Endometrium (tissue), 2 donors: ENCODE measurements around the gene BCAS1.

Experiments
- FAIRE-seq: peaks from 2 replicates; lab custom pipeline; 2012; peaks lifted over from hg19 to GRCh38; lab: Jason Lieb, UNC
- donor health status: control.
- donor health status: control.

The BCAS1 gene

GRCh38 chr20:54076259-54076658, 5.9 kb upstream of the BCAS1 start:
- FAIRE-seq, result no peak

- no peak for FAIRE-seq
These were observed 4.9 kb upstream of the BCAS1 start for GRCh38 chr20:54075322-54075721.

GRCh38 chr20:54074511-54074910, 4.1 kb upstream of the BCAS1 start:
- FAIRE-seq, result no peak

GRCh38 chr20:54073288-54073687, 2.9 kb upstream of the BCAS1 start:
- no peak for FAIRE-seq

- no peak for FAIRE-seq
These were observed 858 bp downstream of the BCAS1 start for GRCh38 chr20:54069501-54069971.

GRCh38 chr20:54068966-54069365, 1.4 kb downstream of the BCAS1 start:
- FAIRE-seq, result no peak

GRCh38 chr20:54068495-54068894, 1.9 kb downstream of the BCAS1 start:
- no peak for FAIRE-seq

- no peak for FAIRE-seq
These were observed 2.7 kb downstream of the BCAS1 start for GRCh38 chr20:54067606-54068174.

- no peak for FAIRE-seq
These were observed 4.8 kb downstream of the BCAS1 start for GRCh38 chr20:54065601-54066038.

GRCh38 chr20:54064939-54065338, 5.5 kb downstream of the BCAS1 start:
- no peak for FAIRE-seq

- no peak for FAIRE-seq
These were observed 6.3 kb downstream of the BCAS1 start for GRCh38 chr20:54063992-54064676.

GRCh38 chr20:54063580-54063979, 6.8 kb downstream of the BCAS1 start:
- no peak for FAIRE-seq

- peak; percentile 15 for FAIRE-seq
These were observed 7.5 kb downstream of the BCAS1 start for GRCh38 chr20:54062812-54063280.

- no peak for FAIRE-seq
These were observed 9.1 kb downstream of the BCAS1 start for GRCh38 chr20:54061101-54061881.

- FAIRE-seq, result no peak
These were observed 10.6 kb downstream of the BCAS1 start for GRCh38 chr20:54059691-54060364.

- FAIRE-seq, result no peak
These were observed 11.8 kb downstream of the BCAS1 start for GRCh38 chr20:54058420-54059139.

- no peak for FAIRE-seq
These were observed 13.4 kb downstream of the BCAS1 start for GRCh38 chr20:54056762-54057639.

- FAIRE-seq, result no peak
These were observed 15.9 kb downstream of the BCAS1 start for GRCh38 chr20:54054516-54054915.

- no peak for FAIRE-seq
These were observed 19.3 kb downstream of the BCAS1 start for GRCh38 chr20:54051068-54051467.

GRCh38 chr20:54048891-54049545, 21.4 kb downstream of the BCAS1 start:
- no peak for FAIRE-seq
